Loucy (cell line): ENCODE measurements around the gene TMEM51.

ENCODE experiments used
- H2AFZ ChIP-seq: fragments of 200-600 bp; sonication (generic); 2 replicates; pipeline ENCODE4 v1.6.0; 2016; ENCODE audit warnings: antibody characterized with exemption, mild to moderate bottlenecking, low read length, moderate library complexity
- H3F3A ChIP-seq: fragments of 200-600 bp; 2 replicates; pipeline ENCODE4 v1.6.0; 2016; ENCODE audit warnings: antibody characterized with exemption, low read depth, mild to moderate bottlenecking
- H3K27me3 ChIP-seq: fragments of 200-600 bp; sonication (generic); 2 replicates; pipeline ENCODE4 v1.6.1; 2014; ENCODE audit warnings: low read length, mild to moderate bottlenecking; ENCODE audit not compliant: insufficient read depth, poor library complexity, severe bottlenecking
- H3K36me3 ChIP-seq: fragments of 200-600 bp; sonication (generic); 2 replicates; pipeline ENCODE4 v1.6.1; 2016; ENCODE audit warnings: low read length; ENCODE audit not compliant: insufficient read depth
- H3K4me1 ChIP-seq: fragments of 200-600 bp; sonication (generic); 2 replicates; pipeline ENCODE4 v1.5.1; 2014; ENCODE audit warnings: low read length, mild to moderate bottlenecking; ENCODE audit not compliant: insufficient read depth, poor library complexity, severe bottlenecking
- H3K4me2 ChIP-seq: fragments of 200-600 bp; sonication (generic); 2 replicates; pipeline ENCODE4 v1.6.0; 2014; ENCODE audit warnings: antibody characterized with exemption, low read length, low read depth, mild to moderate bottlenecking; ENCODE audit not compliant: poor library complexity, severe bottlenecking
- H3K4me3 ChIP-seq: fragments of 200-600 bp; sonication (generic); 2 replicates; pipeline ENCODE4 v1.5.1; 2014; ENCODE audit warnings: low read length, mild to moderate bottlenecking, mixed read lengths; ENCODE audit not compliant: poor library complexity, severe bottlenecking
- H3K79me2 ChIP-seq: fragments of 200-600 bp; sonication (generic); 2 replicates; pipeline ENCODE4 v1.6.1; 2014; ENCODE audit warnings: low read length; ENCODE audit not compliant: insufficient read depth
- H3K9ac ChIP-seq: fragments of 200-600 bp; sonication (generic); 2 replicates; pipeline ENCODE4 v1.6.0; 2014; ENCODE audit warnings: mild to moderate bottlenecking, low read depth, low read length, moderate library complexity; ENCODE audit not compliant: poor library complexity, severe bottlenecking
- H3K9me2 ChIP-seq: fragments of 200-600 bp; sonication (generic); replicated peaks from 2 replicates; pipeline ENCODE4 v1.6.1; 2016; ENCODE audit warnings: low read depth, low read length, mixed read lengths
- H3K9me3 ChIP-seq: fragments of 200-600 bp; sonication (generic); 2 replicates; pipeline ENCODE4 v1.6.1; 2014; ENCODE audit warnings: mild to moderate bottlenecking, antibody characterized with exemption, low read length, low read depth; ENCODE audit not compliant: insufficient read depth
- H4K20me1 ChIP-seq: fragments of 200-600 bp; sonication (generic); 2 replicates; pipeline ENCODE4 v1.6.0; 2014; ENCODE audit warnings: antibody characterized with exemption, low read length, mild to moderate bottlenecking; ENCODE audit not compliant: insufficient read depth, poor library complexity, severe bottlenecking
- EZH2phosphoT487 ChIP-seq: fragments of 200-600 bp; IDR thresholded peaks from 2 replicates; pipeline ENCODE4 v1.6.1; 2018; ENCODE audit warnings: antibody characterized with exemption, mild to moderate bottlenecking, moderate library complexity, borderline replicate concordance
- TF ChIP-seq, protein P1 (sequence below): fragments of 200-600 bp; sonication (generic); conservative IDR thresholded peaks from 2 replicates; pipeline ENCODE4 v1.5.1; 2014; ENCODE audit warnings: mild to moderate bottlenecking, antibody characterized with exemption, low read length

TMEM51 gene

DNA sequence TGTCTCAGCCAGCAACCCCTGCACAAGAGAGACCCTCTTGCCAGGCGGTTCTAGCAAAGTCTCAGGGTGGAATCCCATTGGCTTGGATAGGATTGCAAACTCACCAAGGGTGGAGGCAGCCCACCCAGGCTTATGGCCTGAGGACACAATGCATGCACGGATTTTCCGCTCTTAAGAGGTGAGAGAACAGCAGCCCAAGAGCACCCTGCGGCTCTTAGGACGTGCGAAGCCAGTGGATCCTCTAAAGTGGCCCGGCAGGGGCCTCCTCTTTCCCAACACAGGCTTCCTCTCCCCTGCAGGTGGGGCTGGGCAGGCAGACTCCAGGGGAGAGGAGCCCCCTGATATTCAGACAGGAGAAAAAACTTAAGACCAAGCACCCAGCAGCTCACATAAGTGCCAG, 31.2 kb upstream of the TMEM51 start:
- Histone ChIP-seq H3K9ac (no peak overlapping the region), H3K4me3 (no peak overlapping the region), H3K9me3 (no peaks in the 10 kb centered on the region), H3K4me2 (no peak overlapping the region), H3K36me3 (no peaks in the 10 kb centered on the region), H3K9me2 (no peaks in the 10 kb centered on the region), H3K27me3 (no peaks in the 10 kb centered on the region), H3K4me1 (no peaks in the 10 kb centered on the region), H2AFZ (no peak overlapping the region), H3K79me2 (no peaks in the 10 kb centered on the region), H3F3A (no peaks in the 10 kb centered on the region), H4K20me1 (no peaks in the 10 kb centered on the region)
- TF ChIP-seq, protein P1, sequence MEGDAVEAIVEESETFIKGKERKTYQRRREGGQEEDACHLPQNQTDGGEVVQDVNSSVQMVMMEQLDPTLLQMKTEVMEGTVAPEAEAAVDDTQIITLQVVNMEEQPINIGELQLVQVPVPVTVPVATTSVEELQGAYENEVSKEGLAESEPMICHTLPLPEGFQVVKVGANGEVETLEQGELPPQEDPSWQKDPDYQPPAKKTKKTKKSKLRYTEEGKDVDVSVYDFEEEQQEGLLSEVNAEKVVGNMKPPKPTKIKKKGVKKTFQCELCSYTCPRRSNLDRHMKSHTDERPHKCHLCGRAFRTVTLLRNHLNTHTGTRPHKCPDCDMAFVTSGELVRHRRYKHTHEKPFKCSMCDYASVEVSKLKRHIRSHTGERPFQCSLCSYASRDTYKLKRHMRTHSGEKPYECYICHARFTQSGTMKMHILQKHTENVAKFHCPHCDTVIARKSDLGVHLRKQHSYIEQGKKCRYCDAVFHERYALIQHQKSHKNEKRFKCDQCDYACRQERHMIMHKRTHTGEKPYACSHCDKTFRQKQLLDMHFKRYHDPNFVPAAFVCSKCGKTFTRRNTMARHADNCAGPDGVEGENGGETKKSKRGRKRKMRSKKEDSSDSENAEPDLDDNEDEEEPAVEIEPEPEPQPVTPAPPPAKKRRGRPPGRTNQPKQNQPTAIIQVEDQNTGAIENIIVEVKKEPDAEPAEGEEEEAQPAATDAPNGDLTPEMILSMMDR = no peak
- no peak for TF ChIP-seq EZH2phosphoT487

DNA sequence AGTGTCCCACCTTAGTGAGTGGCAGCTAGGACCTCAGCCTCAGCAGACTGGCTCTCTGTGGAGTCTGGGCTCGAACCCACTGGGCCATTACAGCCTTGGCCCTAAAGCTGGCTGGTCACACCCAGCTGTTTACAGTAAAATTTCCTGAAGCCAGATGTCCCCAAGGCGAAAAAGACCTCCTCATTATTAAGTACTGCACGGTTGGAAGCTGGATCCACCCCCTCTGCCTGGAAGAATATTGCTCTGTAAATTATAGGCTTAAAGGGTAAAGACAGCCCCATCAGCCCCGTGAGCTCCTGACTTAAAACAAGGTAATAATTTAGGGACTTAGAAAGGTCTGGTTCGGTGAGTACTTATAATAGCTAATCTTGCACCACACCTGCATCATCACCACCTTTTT, 30.3 kb upstream of the TMEM51 start:
- Histone ChIP-seq H3K4me3 (no peak overlapping the region), H3K36me3 (no peaks in the 10 kb centered on the region), H3K4me1 (no peaks in the 10 kb centered on the region), H3K27me3 (no peaks in the 10 kb centered on the region), H3K9me3 (no peaks in the 10 kb centered on the region), H4K20me1 (no peaks in the 10 kb centered on the region), H3K9ac (no peak overlapping the region), H2AFZ (no peak overlapping the region), H3K4me2 (no peak overlapping the region), H3F3A (no peaks in the 10 kb centered on the region), H3K79me2 (no peaks in the 10 kb centered on the region), H3K9me2 (no peaks in the 10 kb centered on the region)
- TF ChIP-seq EZH2phosphoT487 = no peak
- TF ChIP-seq, protein P1 = no peak

DNA sequence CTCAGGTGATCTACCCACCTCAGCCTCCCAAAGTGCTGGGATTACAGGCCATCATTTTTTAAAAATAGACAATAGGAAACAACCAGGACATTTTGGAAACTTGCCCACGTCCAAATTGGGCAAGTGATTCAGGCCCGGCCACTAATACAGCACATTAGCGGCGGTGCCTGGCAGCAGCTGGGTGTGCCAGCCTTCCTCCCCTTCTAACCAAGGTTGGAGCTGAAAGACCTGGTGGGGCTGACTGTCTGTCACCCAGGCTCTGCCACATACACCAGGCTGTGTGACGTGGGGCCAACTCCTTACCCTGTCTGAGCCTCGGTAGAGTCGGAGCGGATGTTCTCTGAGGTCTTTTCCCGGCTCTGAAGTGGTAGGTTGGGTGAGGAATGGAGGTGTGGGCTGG, 29.6 kb upstream of the TMEM51 start:
- no peaks in the 10 kb centered on the region for H3K36me3 ChIP-seq
- no peak overlapping the region for H3K4me2 ChIP-seq
- no peak overlapping the region for H3K9ac ChIP-seq
- no peaks in the 10 kb centered on the region for H3K27me3 ChIP-seq
- no peak overlapping the region for H2AFZ ChIP-seq
- H3K4me1 ChIP-seq = no peaks in the 10 kb centered on the region
- H4K20me1 ChIP-seq = no peaks in the 10 kb centered on the region
- no peaks in the 10 kb centered on the region for H3F3A ChIP-seq
- H3K4me3 ChIP-seq = no peak overlapping the region
- H3K9me3 ChIP-seq = no peaks in the 10 kb centered on the region
- no peaks in the 10 kb centered on the region for H3K79me2 ChIP-seq
- TF ChIP-seq EZH2phosphoT487 = no peak
- TF ChIP-seq, protein P1 = no peak
- no peaks in the 10 kb centered on the region for H3K9me2 ChIP-seq
